Kidney (tissue), 14 donors: Measurements from ENCODE around the gene SOX1. TPM values are rescaled to one million over a fixed set of nuclear protein-coding genes. Genes with fewer than 3 reads are reported as not detected.

Experiments
- DNase-seq, 5 donors: peaks; one replicate each; pipeline ENCODE4 v3.0.0-alpha.2; 2013 to 2020
- FAIRE-seq: peaks from 2 replicates; lab custom pipeline; 2012; peaks lifted over from hg19 to GRCh38; lab: Jason Lieb, UNC
- H3K27ac ChIP-seq, 2 donors: one replicate each; pipeline ENCODE4 v1.7.0; 2013; ENCODE audit warnings: low read depth in 2 of 2, low read length in 2 of 2, inconsistent platforms in 1 of 2
- H3K27me3 ChIP-seq: one replicate; pipeline ENCODE4 v1.7.1; 2013; ENCODE audit warnings: low read length, inconsistent platforms; ENCODE audit not compliant: control insufficient read depth, insufficient read depth
- H3K36me3 ChIP-seq, 3 donors: one replicate each; pipeline versions ENCODE4 v1.7.0 to v1.7.1; 2013; ENCODE audit warnings: low read length in 3 of 3, control low read depth in 1 of 3, inconsistent platforms in 1 of 3; ENCODE audit not compliant: insufficient read depth in 3 of 3, control insufficient read depth in 2 of 3
- H3K4me1 ChIP-seq, 3 donors: one replicate each; pipeline versions ENCODE4 v1.7.0 to v1.7.1; 2013; ENCODE audit warnings: low read length in 3 of 3, inconsistent platforms in 1 of 3, low read depth in 1 of 3; ENCODE audit not compliant: control insufficient read depth in 2 of 3, insufficient read depth in 2 of 3
- H3K4me3 ChIP-seq, 3 donors: one replicate each; pipeline versions ENCODE4 v1.7.0 to v1.8.1; 2013; ENCODE audit warnings: low read length in 3 of 3, control low read depth in 1 of 3, inconsistent platforms in 1 of 3
- H3K9ac ChIP-seq, 3 donors: one replicate each; pipeline versions ENCODE4 v1.7.0 to v1.7.1; 2013; ENCODE audit warnings: low read length in 3 of 3, control low read depth in 1 of 3, inconsistent platforms in 1 of 3
- H3K9me3 ChIP-seq, 3 donors: one replicate each; pipeline versions ENCODE4 v1.7.0 to v1.7.1; 2013; ENCODE audit warnings: low read length in 3 of 3, control low read depth in 1 of 3, inconsistent platforms in 1 of 3; ENCODE audit not compliant: control insufficient read depth in 2 of 3, insufficient read depth in 1 of 3
- CTCF ChIP-seq: IDR thresholded peaks from 3 replicates; pipeline ENCODE4 v1.5.1; 2012; ENCODE audit warnings: mild to moderate bottlenecking, moderate library complexity, borderline replicate concordance; ENCODE audit not compliant: insufficient read depth; ENCODE audit errors: extremely low read depth
- intact Hi-C: fragments of 100-400 bp; cut with DNase I; formaldehyde crosslinking; loops from one replicate; pipeline ENCODE4 v1.11.1; 2022
- polyA plus RNA-seq: library from polyadenylated mRNA; stranded (reverse); fragments of 350-450 nt; fragmentation: Illumina TruSeq; extraction: RNeasy Lipid Tissue Mini Kit (QIAGEN cat#74804); gene quantifications from one replicate; pipeline ENCODE4 v1.2.3, GENCODE V29; 2014; ENCODE audit warnings: low read depth, low replicate concordance; ENCODE audit not compliant: insufficient read depth
- total RNA-seq: library from RNA; stranded (reverse); fragmentation: NEBNext Ultra II Directional; extraction: Animal tissue kit (Norgen Biotek cat#: 25700); gene quantifications from one replicate; pipeline ENCODE4 v1.2.1, GENCODE V29; 2021
- donor health status: control.
- donor health status: control.
- donor health status: control.
- donor health status: control.
- donor health status: control.
- donor health status: DM: yes; HTN: yes; CAD: no.
- donor health status: Normal renal cell carcinoma (clear cell type).

Gene SOX1
- total and polyA plus RNA-seq, 2 donors from 2014 or later = not detected

- H3K27ac ChIP-seq = no peak overlapping the region
- H3K4me3 ChIP-seq = no peak overlapping the region
- no peaks in the 10 kb centered on the region for H3K9me3 ChIP-seq
- H3K36me3 ChIP-seq = no peaks in the 10 kb centered on the region
- no peaks in the 10 kb centered on the region for H3K4me1 ChIP-seq
- H3K9ac ChIP-seq = no peak overlapping the region
- no peak for DNase-seq
- peaks cover 61% of the 10 kb centered on the region for H3K27me3 ChIP-seq
- no peak for TF ChIP-seq CTCF
- intact Hi-C loops = no loop called here
- FAIRE-seq = no peak
Measured at GRCh38 chr13:112071723-112072533, 5.0 kb downstream of the SOX1 start.

DNA sequence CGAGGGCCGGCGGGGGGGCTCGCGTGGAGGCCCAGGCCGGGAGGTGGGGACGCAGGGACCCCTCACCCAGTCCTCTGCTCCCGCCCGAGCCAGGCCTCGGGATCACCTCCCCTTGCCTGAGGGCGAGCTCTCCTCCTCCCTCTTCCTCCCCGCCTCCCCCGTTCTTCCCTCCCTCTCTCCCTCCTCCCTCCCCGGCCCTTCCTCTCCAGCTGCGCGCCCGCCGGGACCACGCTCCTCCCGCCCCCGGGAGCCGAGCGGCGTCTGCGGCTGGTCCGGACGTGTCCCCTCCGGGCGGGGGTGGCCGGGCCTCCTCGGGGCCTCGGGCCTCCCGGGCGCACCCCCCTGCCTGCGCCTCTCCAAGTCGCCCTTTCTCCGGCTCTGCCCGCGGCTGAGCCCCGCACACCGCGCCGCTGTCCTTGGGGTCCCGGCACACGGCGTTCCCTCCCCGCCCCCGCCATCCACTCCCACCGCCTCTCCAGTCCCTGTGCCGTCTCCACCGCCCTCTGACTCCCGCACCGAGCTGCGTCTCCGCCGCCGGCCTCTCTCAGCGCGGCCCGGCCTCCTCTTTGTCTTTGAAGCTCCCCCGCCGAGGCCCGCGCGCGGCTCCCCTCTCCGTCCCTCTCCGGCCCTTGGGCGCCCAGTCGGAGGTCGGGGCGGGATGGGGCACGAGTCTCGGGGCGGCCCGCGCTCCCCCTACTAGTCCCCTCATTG lies 5.7 kb downstream of the SOX1 start:
- Histone ChIP-seq H3K36me3 (no peaks in the 10 kb centered on the region), H3K4me3 (no peak overlapping the region), H3K9me3 (no peaks in the 10 kb centered on the region), H3K27ac (no peak overlapping the region), H3K4me1 (no peaks in the 10 kb centered on the region), H3K27me3 (peaks cover 68% of the 10 kb centered on the region), H3K9ac (no peak overlapping the region)
- DNase-seq = peak in 4 of 5 donors; percentile 77 to 82 (median 80)
- FAIRE-seq = no peak
- no peak for TF ChIP-seq CTCF
- intact Hi-C loops = no loop called here

GRCh38 chr13:112073245-112074138 lies 6.5 kb downstream of the SOX1 start:
- Histone ChIP-seq H3K4me1 (peaks cover 0 to under 1% (median 0%) of the 10 kb centered on the region in 3 donors), H3K27ac (no peak overlapping the region), H3K36me3 (peaks cover 0 to under 1% (median 0%) of the 10 kb centered on the region in 3 donors), H3K27me3 (peaks cover 74% of the 10 kb centered on the region), H3K9me3 (peaks cover 0 to 1% (median 0%) of the 10 kb centered on the region in 3 donors), H3K4me3 (no peak overlapping the region), H3K9ac (no peak overlapping the region)
- FAIRE-seq (no peak), DNase-seq (peak in 2 of 5 donors; percentile 23 to 56)
- no peak for TF ChIP-seq CTCF
- intact Hi-C loops = no loop called here
